H9 (cell line): ENCODE measurements around the gene CAMTA1. TPM values are rescaled to one million over a fixed set of nuclear protein-coding genes. Genes with fewer than 3 reads are reported as not detected.

Source experiments
- DNase-seq: peaks from one replicate; pipeline ENCODE4 v3.0.0-alpha.2; 2017
- H2AFZ ChIP-seq: one replicate; pipeline ENCODE4 v1.6.1; 2013; ENCODE audit warnings: mild to moderate bottlenecking, low read length, control low read depth, moderate library complexity
- H2AK5ac ChIP-seq: 2 replicates; pipeline ENCODE4 v1.6.1; 2013; ENCODE audit warnings: low read length, control low read depth, mixed read lengths; ENCODE audit not compliant: insufficient read length
- H2BK120ac ChIP-seq: one replicate; pipeline ENCODE4 v1.6.1; 2013; ENCODE audit warnings: low read depth, mild to moderate bottlenecking, low read length, control low read depth, inconsistent platforms; ENCODE audit not compliant: poor library complexity, severe bottlenecking
- H2BK12ac ChIP-seq: 2 replicates; pipeline ENCODE4 v1.6.1; 2013; ENCODE audit warnings: low read length, control low read depth, mixed read lengths, low read depth; ENCODE audit not compliant: insufficient read length
- H2BK15ac ChIP-seq: 2 replicates; pipeline ENCODE4 v1.6.1; 2013; ENCODE audit warnings: low read depth, low read length, control low read depth
- H2BK20ac ChIP-seq: one replicate; pipeline ENCODE4 v1.6.1; 2013; ENCODE audit warnings: low read depth, mild to moderate bottlenecking, low read length, control low read depth, inconsistent platforms; ENCODE audit not compliant: poor library complexity, severe bottlenecking
- H2BK5ac ChIP-seq: 2 replicates; pipeline ENCODE4 v1.6.1; 2013; ENCODE audit warnings: low read length, control low read depth, mixed read lengths; ENCODE audit not compliant: insufficient read length
- H3K14ac ChIP-seq: 2 replicates; pipeline ENCODE4 v1.6.1; 2013; ENCODE audit warnings: low read length, control low read depth; ENCODE audit not compliant: insufficient read depth
- H3K18ac ChIP-seq: 2 replicates; pipeline ENCODE4 v1.6.1; 2013; ENCODE audit warnings: low read depth, mild to moderate bottlenecking, mixed read lengths, low read length, control low read depth; ENCODE audit not compliant: insufficient read length
- H3K23ac ChIP-seq: 2 replicates; pipeline ENCODE4 v1.6.1; 2013; ENCODE audit warnings: low read length, control low read depth, mixed read lengths, low read depth; ENCODE audit not compliant: insufficient read length
- H3K23me2 ChIP-seq: 2 replicates; pipeline ENCODE4 v1.6.1; 2013; ENCODE audit warnings: low read depth, mild to moderate bottlenecking, mixed read lengths, low read length, control low read depth; ENCODE audit not compliant: insufficient read length, poor library complexity, severe bottlenecking
- H3K27ac ChIP-seq: 2 replicates; pipeline ENCODE4 v1.5.1; 2013; ENCODE audit warnings: low read length, control low read depth, mixed read lengths, low read depth; ENCODE audit not compliant: insufficient read length
- H3K27me3 ChIP-seq: 2 replicates; pipeline ENCODE4 v1.6.1; 2013; ENCODE audit warnings: low read length, control low read depth, inconsistent platforms; ENCODE audit not compliant: insufficient read depth
- H3K4ac ChIP-seq: 2 replicates; pipeline ENCODE4 v1.6.1; 2013; ENCODE audit warnings: low read depth, mild to moderate bottlenecking, control low read depth, inconsistent platforms, low read length, moderate library complexity
- H3K4me1 ChIP-seq: 2 replicates; pipeline ENCODE4 v1.6.1; 2013; ENCODE audit warnings: low read length, control low read depth, inconsistent platforms; ENCODE audit not compliant: insufficient read depth
- H3K4me2 ChIP-seq: 2 replicates; pipeline ENCODE4 v1.6.1; 2013; ENCODE audit warnings: low read length, control low read depth, mixed read lengths; ENCODE audit not compliant: insufficient read length, insufficient read depth
- H3K56ac ChIP-seq: 2 replicates; pipeline ENCODE4 v1.6.1; 2013; ENCODE audit warnings: low read depth, mild to moderate bottlenecking, mixed read lengths, low read length, control low read depth; ENCODE audit not compliant: insufficient read length
- H3K79me1 ChIP-seq: 2 replicates; pipeline ENCODE4 v1.6.1; 2013; ENCODE audit warnings: low read depth, mild to moderate bottlenecking, moderate library complexity, low read length, control low read depth, inconsistent platforms; ENCODE audit not compliant: insufficient read depth, poor library complexity, severe bottlenecking
- H3K79me2 ChIP-seq: 2 replicates; pipeline ENCODE4 v1.6.1; 2013; ENCODE audit warnings: low read length, control low read depth, inconsistent platforms; ENCODE audit not compliant: insufficient read depth
- H3K9ac ChIP-seq: 2 replicates; pipeline ENCODE4 v1.6.1; 2013; ENCODE audit warnings: low read length, control low read depth, mixed read lengths; ENCODE audit not compliant: insufficient read length; ENCODE audit errors: extremely low read depth
- H3K9me3 ChIP-seq: one replicate; pipeline ENCODE4 v1.6.1; 2013; ENCODE audit warnings: low read depth, low read length, inconsistent platforms; ENCODE audit not compliant: control insufficient read depth
- H3T11ph ChIP-seq: one replicate; pipeline ENCODE4 v1.6.1; 2013; ENCODE audit warnings: mild to moderate bottlenecking, low read length, control low read depth, inconsistent platforms
- H4K20me1 ChIP-seq: one replicate; pipeline ENCODE4 v1.6.1; 2013; ENCODE audit not compliant: control insufficient read depth, insufficient read length, insufficient read depth
- H4K5ac ChIP-seq: 2 replicates; pipeline ENCODE4 v1.6.1; 2013; ENCODE audit warnings: low read depth, mild to moderate bottlenecking, mixed read lengths, low read length, control low read depth; ENCODE audit not compliant: insufficient read length
- H4K8ac ChIP-seq: replicated peaks from 2 replicates; pipeline ENCODE4 v1.6.1; 2013; ENCODE audit warnings: low read length, control low read depth, mixed read lengths, low read depth; ENCODE audit not compliant: insufficient read length
- H4K91ac ChIP-seq: 2 replicates; pipeline ENCODE4 v1.6.1; 2013; ENCODE audit warnings: low read depth, mild to moderate bottlenecking, moderate library complexity, mixed read lengths, low read length, control low read depth; ENCODE audit not compliant: insufficient read length
- H3K27ac Mint-ChIP-seq, 3 experiments: 2 replicates in 2 of 3; 3 replicates in 1 of 3; pipeline ENCODE4 v1.8.0; 2020 to 2021; ENCODE audit warnings: mixed read lengths in 3 of 3, mild to moderate bottlenecking in 1 of 3, moderate library complexity in 1 of 3
- H3K27me3 Mint-ChIP-seq: 2 replicates; pipeline ENCODE4 v1.8.0; 2021; ENCODE audit warnings: low read depth, mild to moderate bottlenecking, moderate library complexity, mixed read lengths
- H3K36me3 Mint-ChIP-seq, 3 experiments: 2 replicates in 2 of 3; 3 replicates in 1 of 3; pipeline ENCODE4 v1.8.0; 2020 to 2021; ENCODE audit warnings: low read depth in 3 of 3, mixed read lengths in 3 of 3; ENCODE audit not compliant: insufficient read depth in 1 of 3
- H3K4me1 Mint-ChIP-seq, 2 experiments: 2 replicates each; pipeline ENCODE4 v1.8.0; 2020; ENCODE audit warnings: mixed read lengths in 2 of 2
- H3K4me3 Mint-ChIP-seq, 2 experiments: 2 replicates in 1 of 2; 3 replicates in 1 of 2; pipeline ENCODE4 v1.8.0; 2020 to 2021; ENCODE audit warnings: mild to moderate bottlenecking in 2 of 2, mixed read lengths in 2 of 2, moderate library complexity in 1 of 2
- H3K9me3 Mint-ChIP-seq, 2 experiments: 2 replicates in 1 of 2; 3 replicates in 1 of 2; pipeline ENCODE4 v1.8.0; 2020; ENCODE audit warnings: mild to moderate bottlenecking in 2 of 2, mixed read lengths in 2 of 2, moderate library complexity in 1 of 2
- WGBS: extraction: QIAGEN DNeasy Blood & Tissue Kit; methylation state at CpG from one replicate; pipeline ENCODE4 v1.1.7; 2013; ENCODE audit warnings: missing lambda C conversion rate, low lambda C conversion rate, mixed read lengths; ENCODE audit not compliant: insufficient read length; ENCODE audit errors: extremely low coverage; 5-methylcytosine and 5-hydroxymethylcytosine counted together
- total RNA-seq: library from RNA; stranded (reverse); gene quantifications from 2 replicates; pipeline ENCODE4 v1.2.1, GENCODE V29; 2021
- TF ChIP-seq, protein P1 (sequence below): fragments of 200-600 bp; sonication (generic); conservative IDR thresholded peaks from 3 replicates; pipeline ENCODE4 v1.8.0; 2021; ENCODE audit warnings: antibody characterized with exemption, mild to moderate bottlenecking

Gene CAMTA1
- total RNA-seq, 1 experiment from 2014 or later: 115 TPM

DNA sequence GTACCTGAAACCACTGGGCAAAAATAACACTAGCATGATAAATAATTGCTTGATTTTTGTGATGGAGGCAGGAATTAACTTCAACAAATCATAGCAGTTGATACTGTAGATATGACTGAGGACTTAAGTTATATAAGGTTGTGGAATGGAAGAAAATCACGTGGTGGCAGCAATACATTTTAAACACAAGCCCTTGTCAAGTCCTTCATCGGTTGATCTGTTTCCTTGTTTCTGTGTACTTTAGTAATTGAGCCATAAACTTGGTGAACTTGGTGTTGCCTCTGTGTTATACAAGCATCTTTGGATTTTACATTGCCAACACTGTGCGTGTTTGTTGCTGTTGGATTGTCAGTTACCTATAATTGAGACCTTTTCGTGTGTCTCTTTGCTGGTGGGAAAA, 114.4 kb downstream of the CAMTA1 start:
- H4K20me1 ChIP-seq: no peaks in the 10 kb centered on the region
- Mint-ChIP-seq H3K27me3 (no peaks in the 10 kb centered on the region), H3K9me3 (no peaks in the 10 kb centered on the region), H3K4me3 (no peak overlapping the region), H3K27ac (no peak overlapping the region), H3K36me3 (no peaks in the 10 kb centered on the region), H3K4me1 (peaks cover 2 to 9% of the 10 kb centered on the region in 2 experiments; a peak in 2 of 4 replicates)
- no peaks in the 10 kb centered on the region for H3K79me1 ChIP-seq
- H3K56ac ChIP-seq: no peak overlapping the region
- H2BK15ac ChIP-seq: no peak overlapping the region
- H3K9me3 ChIP-seq: no peaks in the 10 kb centered on the region
- H2BK5ac ChIP-seq: no peak overlapping the region
- no peak overlapping the region for H2AK5ac ChIP-seq
- no peak overlapping the region for H4K91ac ChIP-seq
- H2AFZ ChIP-seq: no peak overlapping the region
- H3K27ac ChIP-seq: no peak overlapping the region
- no peak overlapping the region for H3K9ac ChIP-seq
- no CpG with 5 or more reads among the region's 4 CpGs for WGBS
- H4K8ac ChIP-seq: no peak overlapping the region
- H2BK20ac ChIP-seq: no peak overlapping the region
- TF ChIP-seq, protein P1, sequence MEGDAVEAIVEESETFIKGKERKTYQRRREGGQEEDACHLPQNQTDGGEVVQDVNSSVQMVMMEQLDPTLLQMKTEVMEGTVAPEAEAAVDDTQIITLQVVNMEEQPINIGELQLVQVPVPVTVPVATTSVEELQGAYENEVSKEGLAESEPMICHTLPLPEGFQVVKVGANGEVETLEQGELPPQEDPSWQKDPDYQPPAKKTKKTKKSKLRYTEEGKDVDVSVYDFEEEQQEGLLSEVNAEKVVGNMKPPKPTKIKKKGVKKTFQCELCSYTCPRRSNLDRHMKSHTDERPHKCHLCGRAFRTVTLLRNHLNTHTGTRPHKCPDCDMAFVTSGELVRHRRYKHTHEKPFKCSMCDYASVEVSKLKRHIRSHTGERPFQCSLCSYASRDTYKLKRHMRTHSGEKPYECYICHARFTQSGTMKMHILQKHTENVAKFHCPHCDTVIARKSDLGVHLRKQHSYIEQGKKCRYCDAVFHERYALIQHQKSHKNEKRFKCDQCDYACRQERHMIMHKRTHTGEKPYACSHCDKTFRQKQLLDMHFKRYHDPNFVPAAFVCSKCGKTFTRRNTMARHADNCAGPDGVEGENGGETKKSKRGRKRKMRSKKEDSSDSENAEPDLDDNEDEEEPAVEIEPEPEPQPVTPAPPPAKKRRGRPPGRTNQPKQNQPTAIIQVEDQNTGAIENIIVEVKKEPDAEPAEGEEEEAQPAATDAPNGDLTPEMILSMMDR: no peak
- H3K18ac ChIP-seq: no peak overlapping the region
- H3K4me1 ChIP-seq: no peaks in the 10 kb centered on the region
- H3K4me2 ChIP-seq: no peak overlapping the region
- no peak overlapping the region for H2BK12ac ChIP-seq
- H3K79me2 ChIP-seq: no peaks in the 10 kb centered on the region
- H3T11ph ChIP-seq: no peak overlapping the region
- no peak overlapping the region for H4K5ac ChIP-seq
- no peak overlapping the region for H3K23ac ChIP-seq
- H3K14ac ChIP-seq: no peak overlapping the region
- H3K23me2 ChIP-seq: no peaks in the 10 kb centered on the region
- H3K27me3 ChIP-seq: no peaks in the 10 kb centered on the region
- no peak for DNase-seq
- H3K4ac ChIP-seq: no peak overlapping the region
- H2BK120ac ChIP-seq: no peak overlapping the region
